Effector CD4-positive, alpha-beta T cell (primary cell): ENCODE measurements around the gene FOXN3.

Experiments used
- DNase-seq: peaks from one replicate; pipeline ENCODE4 v3.0.0-alpha.2; 2020

FOXN3 gene

GRCh38 chr14:89356927-89357326, 60.1 kb downstream of the FOXN3 start:
- no peak for DNase-seq

DNA sequence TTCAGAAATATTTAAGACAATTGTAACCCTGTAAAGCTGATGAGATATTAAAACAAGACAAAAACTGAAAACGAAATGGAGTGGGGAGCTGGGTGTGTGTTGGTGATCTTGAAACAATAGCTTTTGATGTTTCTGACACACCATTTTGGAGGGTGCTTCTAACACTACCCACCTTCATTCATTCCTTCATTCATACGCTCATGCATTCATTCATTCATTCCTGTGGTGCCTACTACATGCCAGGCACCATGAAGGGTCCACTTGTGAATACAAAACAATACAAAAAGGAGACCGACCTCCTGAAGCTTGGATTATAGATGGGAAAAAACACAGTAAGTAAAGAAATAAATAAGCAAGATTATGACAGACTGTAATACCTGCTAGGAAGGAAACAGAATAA, 60.5 kb downstream of the FOXN3 start:
- no peak for DNase-seq

GRCh38 chr14:89353766-89354113, 63.3 kb downstream of the FOXN3 start:
- no peak for DNase-seq

DNA sequence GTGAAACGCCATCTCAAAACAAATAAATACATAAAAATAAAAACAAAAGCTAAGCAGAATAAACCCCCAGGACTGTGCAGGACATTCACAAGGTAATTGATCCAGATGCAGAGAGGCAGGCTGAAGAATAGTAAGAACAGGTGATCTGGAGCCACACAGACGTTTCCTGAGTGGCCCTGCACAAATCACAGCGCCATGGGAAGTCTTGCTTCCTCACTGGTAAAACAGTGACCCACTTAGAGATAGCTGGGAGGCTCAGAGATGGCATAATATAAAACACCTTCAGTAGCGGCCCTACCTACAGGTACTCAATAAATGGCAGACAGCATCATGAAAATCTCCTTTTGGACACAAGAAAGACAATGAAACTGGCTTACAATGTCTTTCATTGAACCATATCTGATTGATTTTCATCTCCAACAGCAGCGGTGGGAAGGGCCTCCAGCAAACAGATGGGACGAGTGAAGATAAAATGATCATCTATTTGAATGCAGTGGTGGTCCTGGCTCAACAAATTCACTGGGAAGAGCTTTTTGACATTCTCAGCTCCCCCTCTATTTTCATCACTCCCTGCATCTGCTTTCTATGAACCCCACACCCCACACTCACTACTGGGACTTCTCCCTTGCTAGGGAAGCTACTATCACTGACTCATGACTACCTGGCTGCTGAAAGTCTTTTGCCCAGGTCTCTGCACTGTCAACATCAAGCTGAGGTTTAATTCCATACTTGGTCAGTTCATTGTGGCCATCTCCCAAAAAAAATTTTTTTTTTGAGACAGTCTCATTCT, 63.9 kb downstream of the FOXN3 start:
- DNase-seq, result no peak

GRCh38 chr14:89351516-89352404, 65.3 kb downstream of the FOXN3 start:
- no peak for DNase-seq

- DNase-seq, result no peak
Observed at GRCh38 chr14:89351221-89351515, 65.9 kb downstream of the FOXN3 start.

GRCh38 chr14:89350152-89350551, 66.9 kb downstream of the FOXN3 start:
- DNase-seq, result no peak

DNA sequence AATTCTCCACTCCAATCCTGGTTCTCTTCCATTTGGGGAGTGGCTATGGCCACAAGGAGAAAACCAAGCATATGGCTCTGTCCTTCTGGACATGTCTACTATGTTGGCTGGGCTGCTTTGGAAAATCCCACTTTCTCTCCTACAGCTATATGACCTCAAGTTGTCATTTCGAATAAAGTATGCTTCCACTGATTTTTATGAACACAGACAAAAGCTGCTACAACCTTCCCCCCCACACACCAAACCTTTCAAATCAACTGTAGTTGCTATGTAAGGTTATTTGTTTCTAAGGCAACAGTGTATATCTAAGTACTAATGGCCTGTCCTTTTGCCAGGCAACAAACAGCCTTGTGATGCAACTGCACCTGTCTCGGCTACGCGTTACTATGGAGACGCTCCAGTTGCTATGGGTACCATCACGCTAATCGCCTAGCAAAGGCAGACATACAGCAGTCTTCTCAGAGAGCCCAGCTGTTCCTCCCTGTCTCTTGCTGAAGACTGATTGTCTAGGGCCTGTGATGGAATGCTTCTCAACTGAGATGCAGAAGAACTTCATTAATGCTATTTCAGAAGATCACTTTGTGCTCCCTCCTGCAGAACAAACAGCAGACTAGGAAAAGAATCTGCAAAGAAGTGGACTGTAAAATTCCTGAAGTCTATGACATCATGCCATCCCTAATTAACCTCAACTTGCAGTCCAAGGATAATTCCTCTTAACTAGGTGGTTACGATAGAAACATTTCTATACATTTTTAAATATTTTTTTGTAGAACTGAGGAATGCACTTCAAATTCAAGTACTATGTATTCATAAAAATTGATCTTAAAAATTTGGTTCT, 67.6 kb downstream of the FOXN3 start:
- DNase-seq, result peak; percentile 7

DNA sequence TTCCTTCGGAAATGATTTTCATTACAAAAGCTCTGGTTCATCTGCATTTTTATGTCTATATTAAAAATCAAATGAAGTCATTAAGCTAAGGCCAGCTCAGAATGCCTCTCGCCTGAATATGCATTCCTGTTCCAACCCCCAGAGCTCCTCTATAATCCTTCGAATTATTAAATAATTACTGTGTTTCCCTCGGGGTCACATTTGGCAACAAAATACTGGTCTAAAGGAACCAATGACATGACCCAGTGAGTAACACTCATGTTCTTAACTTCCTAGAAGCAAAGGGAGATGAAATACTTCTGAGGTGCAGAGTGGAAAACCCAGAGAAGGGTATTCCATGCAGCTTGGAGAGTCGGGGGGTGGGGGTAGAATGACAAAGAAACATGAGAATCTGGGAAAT, 68.3 kb downstream of the FOXN3 start:
- DNase-seq, result no peak

- no peak for DNase-seq
Observed at GRCh38 chr14:89347885-89348284, 69.1 kb downstream of the FOXN3 start.

DNA sequence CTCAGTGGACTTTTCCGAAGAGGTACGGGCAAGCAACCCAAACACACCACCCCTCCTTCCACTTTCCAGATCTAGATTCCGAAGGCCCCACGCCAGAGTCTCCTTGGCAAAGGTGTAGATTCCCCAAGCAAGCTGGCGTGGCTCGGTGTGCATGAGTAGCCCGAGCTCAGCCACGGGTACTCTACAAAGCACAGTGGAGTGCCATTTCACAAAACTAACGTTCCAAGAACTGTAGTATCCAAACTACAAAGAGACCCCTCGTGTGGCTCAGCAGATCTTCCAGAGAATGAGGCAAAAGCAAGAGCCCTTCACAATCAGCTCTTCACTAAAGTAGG, 72.1 kb downstream of the FOXN3 start:
- no peak for DNase-seq

GRCh38 chr14:89343356-89343755, 73.7 kb downstream of the FOXN3 start:
- no peak for DNase-seq

- DNase-seq, result no peak
Observed at GRCh38 chr14:89342049-89342448, 75.0 kb downstream of the FOXN3 start.

DNA sequence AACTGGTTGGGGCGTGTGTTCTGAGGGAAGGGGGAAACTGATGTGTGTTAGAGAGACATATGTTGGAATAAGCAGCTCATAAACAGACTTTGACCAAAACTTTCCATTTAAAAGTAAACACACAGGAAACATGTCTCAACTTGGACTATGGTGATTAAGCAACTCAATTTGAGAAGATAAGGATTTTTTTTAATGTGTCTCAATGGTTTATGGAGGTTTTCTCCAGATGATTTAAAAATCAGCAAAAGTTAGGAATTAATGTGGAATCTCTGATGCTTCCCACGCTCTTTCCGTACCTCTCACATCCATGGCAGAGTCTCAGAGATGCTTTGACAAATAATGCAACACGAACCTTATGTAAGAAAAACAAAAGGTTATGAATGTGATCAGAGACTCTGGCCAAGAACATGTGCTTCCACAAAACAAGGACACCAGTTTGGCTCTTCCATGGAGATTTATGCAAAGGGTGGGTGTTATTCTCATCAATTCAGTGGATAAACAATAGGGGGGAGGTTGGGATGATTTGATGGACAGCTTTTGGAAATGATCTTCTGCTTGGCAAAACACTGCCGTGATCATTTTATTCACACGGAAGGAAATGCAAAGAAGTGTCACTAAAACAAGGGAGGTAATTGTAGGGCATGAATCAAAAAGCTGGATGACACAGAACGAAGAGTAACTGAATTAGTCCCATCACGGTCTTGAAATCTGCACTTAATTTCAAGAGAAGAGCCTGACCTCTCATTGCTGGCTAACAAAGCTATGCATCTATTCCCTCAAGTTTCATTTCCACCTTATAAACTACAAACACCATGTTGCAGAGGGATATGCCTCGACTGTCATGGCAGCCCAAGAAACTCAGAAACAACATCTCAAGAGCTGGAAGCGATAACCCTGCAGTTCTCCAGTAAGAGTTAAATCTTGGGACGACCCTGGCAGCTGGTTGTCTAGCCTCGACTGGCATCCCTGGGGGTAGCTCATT, 76.5 kb downstream of the FOXN3 start:
- DNase-seq, result no peak

GRCh38 chr14:89339579-89339978, 77.5 kb downstream of the FOXN3 start:
- no peak for DNase-seq

DNA sequence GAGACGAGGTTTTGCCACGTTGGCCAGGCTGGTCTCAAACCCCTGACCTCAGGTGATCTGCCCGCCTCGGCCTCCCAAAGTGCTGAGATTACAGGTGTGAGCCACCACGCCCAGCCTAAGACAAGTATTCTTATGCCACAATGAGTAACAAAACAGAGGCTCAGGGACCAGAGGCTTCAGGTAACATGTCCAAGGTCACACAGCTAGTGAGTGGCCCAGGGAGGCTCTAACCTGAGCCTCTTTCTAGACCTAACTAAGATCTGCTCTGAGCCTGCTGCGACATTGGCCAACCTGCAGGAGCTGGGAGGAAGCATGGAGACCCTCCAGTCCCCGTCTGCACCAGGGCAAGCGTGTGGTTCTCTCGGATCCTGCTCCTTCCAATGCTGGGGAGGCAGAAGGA, 77.9 kb downstream of the FOXN3 start:
- DNase-seq, result no peak

- DNase-seq, result no peak
Observed at GRCh38 chr14:89336338-89336737, 80.7 kb downstream of the FOXN3 start.

GRCh38 chr14:89332031-89332430, 85.0 kb downstream of the FOXN3 start:
- DNase-seq, result no peak

DNA sequence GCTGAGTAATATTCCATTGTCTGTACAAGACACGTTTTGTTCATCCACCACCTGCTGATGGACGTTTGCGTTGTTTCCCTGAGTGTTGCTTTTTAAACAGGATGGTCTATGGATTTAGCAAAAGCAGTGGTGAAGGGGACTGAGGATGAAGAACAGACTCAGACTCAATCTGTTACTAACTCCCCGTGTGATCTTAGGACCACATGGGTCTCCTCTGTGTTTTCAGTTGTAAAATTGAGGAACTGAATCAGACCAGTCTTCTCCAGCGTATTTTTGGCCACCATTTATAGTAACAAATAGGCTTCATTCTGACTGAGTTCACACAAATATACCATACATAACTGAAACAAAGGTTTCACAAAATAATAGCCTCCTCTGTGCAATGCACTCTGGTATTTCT, 85.6 kb downstream of the FOXN3 start:
- no peak for DNase-seq

GRCh38 chr14:89330236-89331002, 86.6 kb downstream of the FOXN3 start:
- DNase-seq, result no peak

GRCh38 chr14:89327771-89328212, 89.2 kb downstream of the FOXN3 start:
- DNase-seq, result no peak

GRCh38 chr14:89325959-89326358, 91.1 kb downstream of the FOXN3 start:
- DNase-seq, result no peak
